ACHN (cell line): ENCODE results near the gene FANCE.

Experiments
- DNase-seq: peaks from one replicate; pipeline ENCODE4 v3.0.0-alpha.2; 2015
- in situ Hi-C: cut with HindIII; loops from 2 replicates; pipeline ENCODE4 v1.10.0; 2017; ENCODE audit warnings: low sequenced_read_pairs, low pct_ligation_motif_present, low pct_unique_long_range_greater_than_20kb

The FANCE gene

DNA sequence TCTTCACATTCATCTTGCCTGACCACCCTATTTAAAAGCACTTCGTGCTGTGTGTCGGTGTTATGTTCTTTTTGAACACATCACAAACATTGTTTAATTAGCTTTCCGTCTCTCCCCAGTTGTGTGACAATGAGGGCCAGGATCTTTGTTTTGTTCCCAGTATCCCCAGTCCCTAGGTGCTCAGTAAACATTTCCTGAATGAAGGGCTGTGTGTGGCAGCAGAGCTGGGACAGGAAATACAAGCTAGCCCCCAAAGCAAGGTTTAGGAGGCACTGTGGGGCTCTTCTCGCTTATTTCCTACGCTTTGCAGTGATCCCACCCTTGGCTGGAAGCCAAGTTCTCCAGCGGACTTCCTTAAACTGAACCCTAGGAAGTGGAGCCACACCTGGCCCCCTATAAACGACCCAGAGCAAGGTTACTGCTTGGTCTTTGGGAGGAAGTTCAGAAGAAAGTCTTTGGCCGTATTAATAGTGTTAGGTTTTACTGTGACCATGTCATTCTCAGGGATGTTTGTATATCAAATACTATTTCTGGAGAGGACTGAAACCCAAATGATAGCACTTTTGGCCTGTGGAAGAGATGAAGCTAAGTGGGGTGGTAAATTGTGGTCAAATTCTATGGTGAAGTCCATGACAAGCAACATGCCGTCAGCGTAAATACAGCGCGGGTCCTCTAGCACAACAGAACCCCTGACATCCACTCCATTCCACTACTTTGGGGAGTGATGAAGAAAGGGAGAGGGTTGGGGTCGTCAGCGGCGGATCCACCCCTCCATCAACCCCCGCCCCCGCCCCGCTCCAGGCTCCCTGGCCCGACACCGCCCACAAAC, 570 bp upstream of the FANCE start:
- DNase-seq = no peak
- in situ Hi-C loops = no loop called here

GRCh38 chr6:35453236-35453635, 1.1 kb downstream of the FANCE start:
- in situ Hi-C loops = no loop called here
- no peak for DNase-seq

- DNase-seq = no peak
- in situ Hi-C loops = no loop called here
These were observed 2.4 kb downstream of the FANCE start for GRCh38 chr6:35454391-35455110.

- in situ Hi-C loops = no loop called here
- DNase-seq = no peak
These were observed 5.8 kb downstream of the FANCE start for GRCh38 chr6:35457907-35458306.

DNA sequence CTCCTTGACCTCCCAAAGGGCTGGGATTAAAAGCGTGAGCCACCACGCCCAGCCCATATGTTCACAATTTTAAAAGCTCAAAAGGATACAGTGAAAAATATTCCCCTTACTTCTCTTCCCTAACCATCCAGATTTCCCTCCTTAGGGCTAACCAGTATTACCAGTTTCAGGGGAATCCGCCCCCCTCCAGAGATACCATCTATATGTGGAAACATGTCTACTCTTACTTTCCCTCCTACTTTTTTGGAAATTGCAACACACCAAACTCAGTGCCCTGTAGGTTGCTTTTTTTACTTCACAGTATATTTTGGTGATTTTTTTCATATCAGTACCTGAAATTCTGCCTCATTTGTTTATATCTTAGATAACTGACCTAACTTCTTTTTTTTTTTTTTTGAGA, 9.1 kb downstream of the FANCE start:
- DNase-seq = no peak
- in situ Hi-C loops = no loop called here

DNA sequence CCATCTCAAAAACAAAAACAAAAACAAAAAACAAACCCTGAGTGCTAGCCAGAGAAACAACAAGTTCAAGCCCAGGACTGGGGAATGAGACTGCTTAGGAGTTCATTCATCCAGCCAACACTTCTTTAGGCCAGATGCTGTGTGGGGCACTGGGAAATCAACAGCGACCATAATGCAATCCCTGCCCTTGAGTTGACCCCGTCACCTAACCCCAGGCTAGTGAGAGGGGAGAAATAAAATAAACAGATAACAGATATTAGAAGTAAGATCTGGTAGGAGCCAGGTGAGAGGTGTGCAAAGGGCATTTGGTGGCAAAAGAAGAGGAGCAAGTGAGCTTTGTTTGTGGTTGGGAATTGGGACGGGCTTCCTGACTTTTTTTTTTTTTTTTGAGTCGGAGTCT, 11.2 kb downstream of the FANCE start:
- in situ Hi-C loops = no loop called here
- no peak for DNase-seq

GRCh38 chr6:35465646-35466045, 13.5 kb downstream of the FANCE start:
- in situ Hi-C loops = no loop called here
- no peak for DNase-seq

- in situ Hi-C loops = no loop called here
- peak; percentile 93 for DNase-seq
These were observed 16.2 kb downstream of the FANCE start, which contains the start of gene RPL10A for GRCh38 chr6:35468181-35468979. Gene RPL10A, plus strand, starts transcription at chr6:35468401. Its CDS starts 34 bp downstream, at chr6:35468435.

- in situ Hi-C loops = no loop called here
- no peak for DNase-seq
These were observed 17.0 kb downstream of the FANCE start for GRCh38 chr6:35468980-35469750.

- in situ Hi-C loops = no loop called here
- DNase-seq = no peak
These were observed 17.9 kb downstream of the FANCE start for GRCh38 chr6:35469751-35470662.

DNA sequence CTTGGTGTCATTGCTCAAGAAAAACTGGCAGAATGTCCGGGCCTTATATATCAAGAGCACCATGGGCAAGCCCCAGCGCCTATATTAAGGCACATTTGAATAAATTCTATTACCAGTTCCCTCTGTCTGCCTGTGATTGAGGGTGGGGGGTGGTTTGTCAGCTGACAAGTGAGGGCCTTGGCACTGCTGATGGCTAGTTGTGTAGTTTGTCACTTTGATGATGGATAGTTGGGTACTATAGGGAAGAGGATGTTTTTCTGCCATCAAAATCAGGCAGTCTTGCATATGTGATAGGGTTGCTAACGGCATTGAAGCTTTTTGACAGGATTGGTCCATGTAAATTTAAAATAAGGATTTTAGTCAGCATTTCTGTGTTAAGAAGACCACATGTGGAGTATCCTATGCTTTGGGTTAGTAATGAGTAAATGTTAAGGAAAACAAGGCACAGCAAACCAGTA, 18.6 kb downstream of the FANCE start:
- no peak for DNase-seq
- in situ Hi-C loops = no loop called here

DNA sequence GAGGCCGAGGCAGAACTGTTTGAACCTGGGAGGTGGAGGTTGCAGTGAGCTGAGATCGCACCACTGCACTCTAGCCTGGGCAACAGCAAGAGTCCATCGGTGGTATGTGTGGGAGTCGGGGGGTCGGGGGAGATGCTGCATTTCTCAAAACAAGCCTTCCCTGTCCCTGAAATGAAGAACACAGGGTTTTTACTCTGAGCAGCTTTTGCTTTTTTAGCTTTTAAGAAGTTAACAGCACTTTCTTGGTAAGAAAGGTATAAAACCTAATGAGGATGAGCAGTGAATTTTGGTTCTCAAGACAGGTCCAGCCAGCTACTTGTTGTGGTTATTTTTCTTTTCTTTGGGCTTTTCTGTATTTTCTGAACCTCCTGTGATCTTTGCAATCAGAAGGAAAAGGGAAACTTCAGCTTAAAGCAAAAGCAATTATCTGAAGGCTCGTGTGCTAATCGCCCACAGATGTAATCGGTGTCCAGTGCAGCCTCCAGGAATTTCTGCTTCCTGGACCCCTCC, 19.8 kb downstream of the FANCE start:
- in situ Hi-C loops = no loop called here
- no peak for DNase-seq

DNA sequence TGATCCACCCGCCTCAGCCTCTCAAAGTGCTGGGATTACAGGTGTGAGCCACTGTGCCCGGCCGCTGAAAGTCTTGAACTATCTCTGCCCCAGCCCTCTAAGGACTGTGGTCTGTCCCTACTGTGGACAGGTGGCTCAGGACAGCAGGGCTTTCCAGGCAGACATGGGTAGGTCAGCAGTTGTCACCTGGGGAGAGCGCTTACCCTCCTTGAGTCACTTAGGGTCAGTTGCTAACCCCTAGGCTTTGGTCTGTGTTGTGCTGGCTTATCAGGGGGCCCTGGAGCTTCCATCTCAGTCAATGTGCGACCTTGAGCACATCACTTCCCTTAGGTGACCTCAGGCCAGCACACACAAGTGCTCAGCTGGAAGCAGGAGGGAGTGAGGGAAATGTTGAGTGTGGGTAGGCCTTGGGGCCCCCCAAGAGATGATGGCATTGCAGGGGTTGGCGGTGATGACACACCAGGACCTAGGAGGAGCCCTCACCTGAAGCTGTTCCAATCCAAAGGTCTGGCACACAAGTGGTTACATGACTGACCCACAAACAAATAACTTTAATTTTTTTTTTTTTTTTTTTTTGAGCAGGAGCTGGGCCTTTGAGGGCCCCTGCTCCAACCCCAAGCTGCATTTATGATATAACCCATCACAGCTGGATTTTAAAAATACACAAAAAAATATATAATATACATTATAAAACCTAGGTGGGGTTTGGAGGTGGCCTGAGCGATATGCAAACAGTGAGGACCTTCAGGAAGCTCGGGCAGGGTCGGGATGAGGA, 21.1 kb downstream of the FANCE start:
- no peak for DNase-seq
- in situ Hi-C loops = no loop called here

DNA sequence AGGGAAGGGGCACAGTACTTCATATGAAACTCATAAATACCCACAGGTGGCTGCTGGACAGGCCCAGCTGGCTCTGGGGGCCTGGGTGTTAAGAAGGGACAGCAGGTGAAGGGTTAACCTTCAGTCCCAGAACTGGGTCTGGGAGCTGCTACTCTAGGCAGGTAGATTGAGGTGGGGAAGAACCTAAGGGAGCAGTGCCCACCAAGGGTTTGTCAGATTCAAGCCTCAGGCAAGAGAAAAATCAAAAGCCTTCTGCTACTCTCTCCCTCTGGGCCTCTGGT, 21.7 kb downstream of the FANCE start:
- DNase-seq = no peak
- in situ Hi-C loops = no loop called here

GRCh38 chr6:35474131-35474941, 22.2 kb downstream of the FANCE start:
- in situ Hi-C loops = no loop called here
- no peak for DNase-seq

DNA sequence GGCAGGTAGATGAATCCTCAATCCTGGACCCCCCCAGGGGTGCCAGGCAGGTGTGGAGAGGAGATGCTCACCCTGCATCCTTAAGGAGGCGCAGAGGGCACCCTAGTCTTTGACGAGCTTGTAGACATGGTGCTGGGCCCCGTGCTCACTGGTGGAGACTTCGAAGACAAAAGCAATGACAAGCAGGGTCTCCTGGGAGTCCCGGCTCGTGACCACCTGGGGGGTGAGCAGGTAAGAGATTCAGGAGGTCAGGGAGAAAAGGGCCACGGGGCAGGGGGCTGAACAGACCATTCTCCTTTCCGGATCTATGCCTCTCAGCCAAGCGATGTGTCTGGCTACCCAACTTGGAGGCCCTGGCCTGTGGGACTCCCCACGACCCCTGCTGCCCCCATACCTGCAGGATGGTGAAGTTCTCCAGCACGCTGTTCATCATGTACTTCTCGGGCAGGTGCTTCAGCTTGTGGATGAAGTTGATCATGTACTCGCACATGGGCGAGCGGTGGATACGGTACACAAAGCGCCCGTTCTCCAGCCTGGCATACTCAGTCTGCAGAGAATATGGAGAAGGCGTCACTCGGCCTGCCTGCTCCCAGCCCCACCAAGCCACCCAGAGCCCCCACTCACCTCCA, 22.9 kb downstream of the FANCE start:
- in situ Hi-C loops = no loop called here
- DNase-seq = no peak
